Frontal cortex (tissue), 4 donors: ENCODE measurements around the gene SMAP1. TPM values are rescaled to one million over a fixed set of nuclear protein-coding genes. Genes with fewer than 3 reads are reported as not detected.

Source experiments
- DNase-seq, 2 donors: peaks; one replicate each; pipeline ENCODE4 v3.0.0; 2012; ENCODE audit warnings: low spot score in 2 of 2
- FAIRE-seq: peaks from 2 replicates; lab custom pipeline; 2012; peaks lifted over from hg19 to GRCh38; lab: Jason Lieb, UNC
- total RNA-seq: library from RNA; depleted of rRNA; stranded (reverse); fragments of >200 nt; gene quantifications from one replicate; pipeline ENCODE4 v1.2.3, GENCODE V29; 2014
- donor health status: control.
- donor health status: control.
- donor health status: control.

Gene SMAP1
- total RNA-seq, result 71.3 TPM

- DNase-seq (peak; percentile 89 to 90), FAIRE-seq (no peak)
Observed at GRCh38 chr6:70667711-70668498, at the start of gene SMAP1. TSS of gene SMAP1 (plus strand) at chr6:70667883. CDS start at chr6:70668024, 141 bp downstream.

- no peak for FAIRE-seq
Observed at GRCh38 chr6:70620746-70621145, 46.9 kb upstream of the SMAP1 start.

GRCh38 chr6:70622461-70622860, 45.2 kb upstream of the SMAP1 start:
- FAIRE-seq (no peak), DNase-seq (no peak)

More at GRCh38 chr6:70620746-70621145, 46.9 kb upstream of the SMAP1 start:
- no peak for DNase-seq

- DNase-seq, result no peak
- no peak for FAIRE-seq
Observed at GRCh38 chr6:70625436-70625835, 42.2 kb upstream of the SMAP1 start.

GRCh38 chr6:70627500-70628254, 40.0 kb upstream of the SMAP1 start:
- DNase-seq (no peak), FAIRE-seq (no peak)

GRCh38 chr6:70629929-70630328, 37.8 kb upstream of the SMAP1 start:
- DNase-seq (no peak), FAIRE-seq (no peak)

GRCh38 chr6:70633870-70634269, 33.8 kb upstream of the SMAP1 start:
- no peak for DNase-seq
- no peak for FAIRE-seq

- DNase-seq (no peak), FAIRE-seq (no peak)
Observed at GRCh38 chr6:70636596-70636995, 31.1 kb upstream of the SMAP1 start.

- FAIRE-seq (no peak), DNase-seq (no peak)
Observed at GRCh38 chr6:70638468-70638867, 29.2 kb upstream of the SMAP1 start.

- DNase-seq (no peak), FAIRE-seq (no peak)
Observed at GRCh38 chr6:70651326-70651905, 16.3 kb upstream of the SMAP1 start.

- DNase-seq, result no peak
- FAIRE-seq, result no peak
Observed at GRCh38 chr6:70652216-70652615, 15.5 kb upstream of the SMAP1 start.

GRCh38 chr6:70657706-70658105, 10.0 kb upstream of the SMAP1 start:
- DNase-seq, result no peak
- FAIRE-seq, result no peak

- FAIRE-seq, result no peak
- DNase-seq, result no peak
Observed at GRCh38 chr6:70663881-70664466, 3.7 kb upstream of the SMAP1 start.

- DNase-seq (no peak), FAIRE-seq (no peak)
Observed at GRCh38 chr6:70666706-70667105, 977 bp upstream of the SMAP1 start.

- DNase-seq (no peak), FAIRE-seq (no peak)
Observed at GRCh38 chr6:70667256-70667710, 400 bp upstream of the SMAP1 start.

GRCh38 chr6:70668499-70668812, 773 bp downstream of the SMAP1 start:
- FAIRE-seq (no peak), DNase-seq (no peak)

- DNase-seq, result no peak
- FAIRE-seq, result no peak
Observed at GRCh38 chr6:70669133-70669532, 1.4 kb downstream of the SMAP1 start.

GRCh38 chr6:70672549-70672948, 4.9 kb downstream of the SMAP1 start:
- DNase-seq (no peak), FAIRE-seq (no peak)

GRCh38 chr6:70673054-70673453, 5.4 kb downstream of the SMAP1 start:
- no peak for FAIRE-seq
- DNase-seq, result no peak

- DNase-seq, result no peak
- no peak for FAIRE-seq
Observed at GRCh38 chr6:70673601-70674000, 5.9 kb downstream of the SMAP1 start.

- FAIRE-seq (no peak), DNase-seq (no peak)
Observed at GRCh38 chr6:70675822-70676221, 8.1 kb downstream of the SMAP1 start.
